CD4-positive, alpha-beta T cell treated with Interleukin-15 for 1 hour (primary cell): ENCODE data around the gene TBL1XR1.

Experiments used
- DNase-seq: peaks from one replicate; pipeline ENCODE4 v3.0.0-alpha.2; 2020

TBL1XR1 gene

DNA sequence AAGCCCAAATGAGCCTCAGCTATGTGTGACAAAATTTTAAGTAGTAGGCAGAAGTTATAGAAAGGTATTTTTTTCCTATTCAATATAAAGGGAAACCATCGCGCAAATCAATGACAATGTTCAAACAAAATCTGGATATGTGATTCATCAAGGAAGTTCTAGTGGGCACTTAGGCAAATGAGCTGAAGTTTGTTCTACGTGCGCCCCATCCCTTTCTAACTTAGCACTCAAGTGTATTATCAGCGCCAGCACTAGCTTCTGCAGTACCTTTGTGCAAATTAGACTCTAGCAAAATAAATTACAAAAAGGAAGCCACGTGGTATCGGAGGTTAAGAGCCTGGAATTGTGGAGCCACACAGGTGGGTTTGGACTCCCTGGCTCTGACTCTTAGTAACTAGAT is 91.1 kb downstream of the TBL1XR1 start:
- DNase-seq = no peak

DNA sequence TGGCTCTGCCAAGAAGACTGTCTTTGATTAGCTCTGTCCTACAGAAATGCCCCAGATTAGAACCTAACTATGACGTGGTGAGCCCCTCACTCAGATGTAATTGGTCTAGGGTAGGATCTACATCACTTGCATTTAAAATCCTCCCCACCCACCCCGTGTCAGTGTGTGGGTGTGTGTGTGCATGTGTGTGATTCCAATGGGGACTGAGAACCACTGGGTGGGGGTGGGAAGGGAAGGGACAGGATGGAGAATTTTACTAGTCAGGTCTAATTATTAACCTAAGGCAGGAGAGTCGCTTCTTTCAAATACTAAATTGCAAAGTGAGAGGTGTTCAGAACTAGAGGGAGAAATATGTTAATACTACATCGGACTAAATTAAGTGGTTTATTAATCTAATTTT is 91.7 kb downstream of the TBL1XR1 start:
- no peak for DNase-seq

DNA sequence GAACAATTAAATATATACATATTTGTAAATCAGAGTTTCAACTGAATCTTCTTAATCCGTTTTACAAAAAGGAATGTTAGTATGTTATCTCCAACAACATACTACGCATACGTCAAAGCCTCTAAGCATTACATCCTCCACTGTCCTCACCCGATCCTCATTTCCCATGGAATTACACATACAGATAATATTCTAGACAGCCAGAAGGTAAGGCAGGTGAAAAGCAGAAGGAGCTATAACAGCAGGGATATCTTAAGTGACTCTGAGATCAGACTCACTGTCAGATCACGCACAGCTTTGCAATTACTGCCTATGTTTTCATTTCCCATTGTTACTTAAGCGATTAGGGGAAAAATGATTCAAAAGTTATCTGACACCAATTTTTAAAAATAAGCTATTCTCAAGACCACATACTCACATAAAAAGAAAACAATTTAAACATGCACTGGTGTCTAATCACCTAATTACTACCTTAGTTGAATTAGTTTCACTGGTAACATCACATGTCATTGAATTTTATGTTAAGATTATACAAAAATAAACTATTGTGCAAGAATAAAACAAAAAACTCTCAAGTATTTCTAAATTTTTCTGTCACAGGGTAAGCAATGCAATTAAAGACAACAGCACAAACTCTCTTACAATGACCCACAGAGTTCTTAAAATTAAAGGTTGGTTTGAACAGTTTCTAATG is 92.8 kb downstream of the TBL1XR1 start:
- no peak for DNase-seq

DNA sequence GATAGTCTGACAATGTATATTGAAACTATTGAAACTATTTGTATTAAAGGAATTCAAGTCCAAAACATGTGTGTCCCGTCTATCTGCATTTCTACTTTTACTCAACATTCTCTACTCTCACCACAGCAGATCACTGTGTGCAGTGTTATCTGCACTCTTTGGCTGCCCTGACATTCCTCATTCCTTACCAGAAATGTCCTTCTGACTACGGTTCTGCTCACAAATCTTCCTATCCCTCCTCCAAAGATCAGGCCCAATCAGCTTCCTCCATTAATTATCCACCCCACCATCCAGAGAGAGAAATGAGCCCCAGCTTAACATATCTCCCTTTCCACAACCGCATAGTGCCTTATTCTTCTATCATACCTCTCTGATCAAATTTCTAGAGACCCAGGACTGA is 94.7 kb downstream of the TBL1XR1 start:
- DNase-seq = no peak

DNA sequence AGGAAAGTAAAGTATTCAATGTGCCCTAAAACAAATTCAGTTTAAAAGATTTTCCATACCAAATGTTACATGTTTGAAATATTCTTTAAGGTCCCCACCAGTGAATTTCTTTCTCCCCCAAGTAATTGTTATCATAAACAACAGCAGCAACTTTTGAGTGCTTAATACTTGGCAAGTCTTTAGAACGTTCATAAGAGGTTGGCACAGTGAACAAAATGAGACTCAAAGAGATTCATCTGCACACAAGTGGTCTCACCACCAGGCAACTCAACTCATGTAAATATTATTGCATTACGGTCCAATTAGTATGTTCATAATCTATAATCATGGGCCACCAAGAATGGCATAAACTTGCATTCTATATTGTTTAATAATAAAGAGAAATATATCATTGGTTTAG is 98.7 kb downstream of the TBL1XR1 start:
- DNase-seq = no peak

DNA sequence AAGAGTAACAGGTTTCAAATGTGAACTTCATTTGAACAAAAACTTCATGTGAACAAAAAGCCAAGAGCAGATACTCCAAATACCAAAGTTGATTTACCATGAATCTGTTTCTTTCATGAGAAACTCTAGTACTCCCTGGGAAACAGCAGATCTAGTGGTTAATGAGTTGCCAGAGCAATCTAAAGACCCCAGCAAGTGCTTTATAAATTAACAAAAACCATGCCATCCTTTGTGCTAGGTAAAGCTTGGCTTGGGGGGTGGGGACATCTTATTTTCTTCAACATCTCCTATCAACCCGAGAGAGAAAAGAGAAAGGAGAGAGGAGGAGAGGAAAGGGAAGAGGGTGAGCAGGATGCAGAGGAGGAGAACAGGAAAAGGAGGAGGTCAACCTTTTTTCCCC is 100.7 kb downstream of the TBL1XR1 start:
- no peak for DNase-seq

DNA sequence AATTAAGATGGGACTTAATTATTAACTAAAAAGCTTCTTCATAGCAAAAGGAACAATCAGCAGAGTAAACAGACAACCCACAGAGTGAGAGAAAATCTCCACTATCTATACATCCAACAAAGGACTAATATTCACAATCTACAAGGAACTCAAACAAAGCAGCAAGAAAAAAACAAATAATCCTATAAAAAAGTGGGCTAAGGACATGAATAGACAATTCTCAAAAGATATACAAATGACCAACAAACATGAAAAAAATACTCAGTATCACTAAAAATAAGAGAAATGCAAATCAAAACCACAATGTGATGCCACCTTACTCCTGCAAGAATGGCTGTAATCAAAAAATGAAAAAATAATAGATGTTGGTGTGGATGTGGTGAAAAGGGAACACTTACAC is 103.3 kb downstream of the TBL1XR1 start:
- no peak for DNase-seq

DNA sequence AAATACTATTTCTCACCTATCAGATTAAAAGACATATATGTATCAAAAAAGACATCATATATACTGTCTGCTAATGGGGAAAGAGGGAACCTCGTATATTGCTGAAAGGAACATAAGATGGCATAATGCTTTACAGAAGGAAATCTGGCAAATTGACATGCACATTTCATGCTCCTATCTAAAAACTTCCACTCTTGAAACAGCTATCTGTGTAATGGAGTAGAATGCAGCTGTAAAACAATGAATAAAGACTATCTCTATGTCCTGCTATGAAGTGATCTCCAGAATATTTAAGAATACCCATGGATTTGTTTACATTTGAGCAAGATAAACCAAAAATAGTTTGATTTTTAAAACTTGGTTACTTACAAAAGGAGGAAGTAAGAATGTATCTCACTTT is 107.4 kb downstream of the TBL1XR1 start:
- DNase-seq = no peak

DNA sequence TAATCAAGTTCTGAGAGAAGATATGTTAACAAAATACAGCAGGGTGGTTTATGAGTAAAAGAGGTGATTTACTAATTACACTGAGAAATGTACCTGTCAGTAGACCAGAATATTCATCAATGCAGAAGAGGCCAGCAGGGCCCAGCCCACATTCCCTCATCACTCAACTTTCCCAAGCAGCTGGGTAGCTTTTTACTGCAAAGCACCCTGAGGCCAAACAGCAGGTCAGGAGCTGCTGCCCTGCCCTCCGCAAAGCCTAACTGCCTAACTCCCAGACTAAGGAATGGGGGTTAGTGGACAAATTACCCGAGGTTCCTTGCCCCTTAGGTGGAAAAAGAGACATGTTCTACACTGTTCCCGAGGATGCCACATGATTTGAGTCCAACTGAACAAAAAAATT is 108.2 kb downstream of the TBL1XR1 start:
- no peak for DNase-seq

DNA sequence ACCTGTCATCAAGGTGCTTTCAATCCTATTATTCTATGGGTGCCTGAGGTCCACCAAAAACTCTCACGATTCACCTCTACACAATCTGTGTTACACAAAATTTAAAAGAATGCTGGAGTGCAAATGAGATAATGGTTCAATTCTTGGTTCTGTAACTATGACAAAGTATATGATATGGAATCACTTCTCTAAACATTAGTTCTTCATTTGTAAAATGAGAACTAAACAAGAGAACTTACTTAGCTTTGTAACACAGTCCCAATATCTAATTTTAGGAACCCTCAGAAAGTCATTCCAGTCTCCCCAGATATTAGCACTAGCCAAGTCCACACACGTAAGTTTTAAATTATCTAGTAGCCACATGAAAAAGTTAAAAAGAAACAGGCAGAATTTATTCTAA is 111.5 kb downstream of the TBL1XR1 start:
- no peak for DNase-seq

DNA sequence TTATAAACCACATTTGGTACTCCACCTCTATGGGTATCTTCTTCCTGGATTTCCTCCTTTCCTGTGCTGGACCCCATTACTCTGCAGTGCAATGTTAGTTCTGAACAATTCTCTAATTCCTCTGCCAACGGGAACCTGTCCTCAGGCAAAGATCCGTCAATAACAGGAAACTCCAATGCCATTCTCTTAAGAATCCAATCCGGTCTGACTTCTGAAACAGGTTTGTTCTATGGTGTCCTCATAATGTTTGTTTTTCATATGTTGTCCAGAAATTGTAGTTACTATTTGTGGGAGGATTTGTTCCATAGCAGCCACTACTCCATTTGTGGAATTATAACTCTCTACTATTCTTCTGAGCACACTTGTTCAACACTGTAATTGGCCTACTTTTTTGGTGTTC is 112.7 kb downstream of the TBL1XR1 start:
- DNase-seq = no peak

DNA sequence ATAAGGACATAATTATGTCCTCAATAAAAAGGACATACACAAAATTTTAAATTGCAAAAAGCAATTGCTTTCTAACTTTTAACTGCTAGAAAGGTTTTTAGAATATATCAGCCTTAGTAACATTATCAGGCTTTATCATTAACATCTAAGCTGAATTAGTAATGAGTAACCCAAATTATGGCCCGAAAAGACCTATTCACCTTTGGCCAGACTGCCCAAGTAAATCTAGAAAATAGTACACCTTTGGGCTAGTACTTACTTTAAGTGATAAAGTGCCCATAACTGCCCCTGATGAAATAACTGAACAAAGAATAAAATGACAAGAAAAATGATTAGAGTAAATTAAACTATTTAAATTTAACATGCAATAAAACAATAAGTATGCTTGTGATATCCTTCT is 117.2 kb downstream of the TBL1XR1 start:
- no peak for DNase-seq

DNA sequence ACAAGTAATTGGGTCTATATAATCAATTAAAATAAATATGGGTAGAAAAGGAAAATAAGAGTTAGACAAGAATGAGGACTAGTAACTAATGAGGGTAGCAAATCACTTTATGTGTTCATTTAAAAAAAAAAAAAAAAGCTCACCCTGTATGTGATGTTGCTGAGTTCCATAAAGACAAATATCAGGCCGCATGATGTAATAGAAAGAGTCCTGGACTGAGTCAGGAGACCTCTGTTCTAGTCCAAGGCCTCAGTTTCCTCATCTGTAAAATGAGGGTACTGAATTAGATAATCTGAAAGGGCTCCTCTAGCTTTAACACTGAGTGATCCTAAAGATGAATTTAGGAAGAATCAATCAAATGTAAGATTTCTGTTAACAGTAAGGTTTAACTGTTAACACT is 117.6 kb downstream of the TBL1XR1 start:
- DNase-seq = no peak

DNA sequence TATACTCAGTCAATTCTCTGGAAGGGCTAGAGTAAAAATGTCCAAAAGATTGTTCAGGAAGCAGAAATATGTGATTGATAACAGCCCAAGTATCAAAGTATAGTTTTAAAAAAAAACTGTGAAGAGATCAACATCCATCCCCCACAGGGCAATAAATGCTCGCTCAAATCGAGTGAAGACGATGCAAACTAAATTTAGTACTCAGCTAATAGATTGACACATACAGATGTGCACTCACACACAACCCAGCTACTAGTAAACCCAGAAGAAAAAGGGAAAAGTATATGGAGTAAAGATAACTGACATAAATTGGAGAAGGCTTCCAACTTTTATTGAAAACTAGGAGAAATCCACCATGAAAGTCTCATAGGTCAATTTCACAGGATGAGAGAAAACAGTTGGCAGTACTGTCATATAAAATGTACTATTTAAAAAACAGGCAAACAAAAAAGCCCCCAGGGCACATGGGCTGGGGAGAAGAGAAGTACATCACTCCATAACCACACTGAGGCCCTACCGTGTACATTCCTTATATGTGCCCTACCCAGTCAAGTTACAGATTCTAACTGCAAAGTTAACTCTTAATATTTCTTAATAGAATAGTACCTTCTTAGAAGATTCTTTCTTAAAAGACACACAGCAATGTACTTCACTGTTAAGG is 125.7 kb downstream of the TBL1XR1 start:
- DNase-seq = no peak

DNA sequence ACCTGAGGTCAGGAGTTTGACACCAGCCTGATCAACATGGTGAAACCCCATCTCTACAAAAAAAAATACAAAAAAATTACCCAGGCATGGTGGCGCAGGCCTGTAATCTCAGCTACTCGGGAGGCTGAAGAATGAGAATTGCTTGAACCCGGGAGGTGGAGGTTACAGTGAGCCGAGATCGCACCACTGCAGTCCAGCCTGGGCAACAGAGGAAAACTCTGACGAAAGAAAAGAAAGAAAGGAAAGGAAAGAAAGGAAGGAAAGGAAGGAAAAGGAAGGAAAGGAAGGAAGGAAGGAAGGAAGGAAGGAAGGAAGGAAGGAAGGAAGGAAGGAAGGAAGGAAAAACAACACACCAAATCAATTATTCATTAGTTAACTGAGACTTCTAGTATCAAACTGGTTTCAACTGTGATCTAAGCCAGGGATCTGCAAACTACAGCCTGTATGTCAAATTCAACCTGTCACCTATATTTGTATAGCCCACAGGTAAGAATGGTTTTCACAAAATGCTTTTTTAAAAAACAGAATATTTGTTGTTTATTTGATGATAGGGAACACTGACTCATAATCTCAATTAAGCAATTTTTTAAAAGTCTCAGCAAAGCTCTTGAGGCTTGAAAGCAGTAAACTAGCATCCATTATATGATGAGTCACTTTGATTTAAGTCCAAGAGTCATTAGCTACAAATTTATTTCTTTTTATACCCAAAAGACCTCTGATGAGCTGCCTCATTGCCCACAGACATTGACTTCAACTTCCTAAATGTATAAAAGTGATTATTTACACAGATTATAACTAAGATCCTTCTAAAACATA is 127.6 kb downstream of the TBL1XR1 start:
- no peak for DNase-seq

DNA sequence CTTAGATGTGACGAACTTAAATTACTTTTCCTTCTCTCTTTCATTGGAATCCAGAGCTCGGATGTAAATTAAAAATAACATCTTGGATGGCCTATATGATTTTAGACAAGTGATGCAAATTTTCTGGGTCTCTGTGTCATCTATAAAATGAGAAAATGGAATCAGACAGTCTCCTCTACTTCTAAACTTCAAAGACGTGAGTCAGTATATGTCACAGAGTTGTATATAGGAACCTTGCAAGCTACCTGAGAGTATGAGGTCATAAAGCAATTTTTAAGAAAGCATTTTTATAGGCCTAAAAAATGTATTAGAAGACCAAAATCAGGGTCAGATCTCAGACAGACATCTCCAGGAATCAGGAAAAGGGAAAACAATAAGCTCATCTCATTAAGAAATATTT is 128.3 kb downstream of the TBL1XR1 start:
- no peak for DNase-seq

DNA sequence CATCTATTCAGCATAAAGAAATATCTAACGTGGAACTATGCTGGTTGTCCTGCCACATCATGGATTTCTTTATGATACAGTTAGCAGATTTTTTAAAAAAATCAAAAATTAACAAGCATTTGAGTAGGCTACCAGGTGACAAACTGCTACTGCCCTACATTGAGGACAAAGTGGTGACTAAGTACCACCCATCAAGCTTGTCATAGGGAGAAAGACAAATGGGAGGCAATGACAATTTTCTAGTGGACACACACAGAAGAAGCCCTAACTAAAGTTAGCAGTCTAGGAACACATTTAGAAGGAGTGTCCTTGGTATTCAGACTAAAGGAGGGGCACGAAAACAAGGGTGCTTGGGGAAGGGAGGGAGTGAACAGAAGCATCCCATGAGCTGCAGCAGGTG is 131.2 kb downstream of the TBL1XR1 start:
- DNase-seq = no peak

DNA sequence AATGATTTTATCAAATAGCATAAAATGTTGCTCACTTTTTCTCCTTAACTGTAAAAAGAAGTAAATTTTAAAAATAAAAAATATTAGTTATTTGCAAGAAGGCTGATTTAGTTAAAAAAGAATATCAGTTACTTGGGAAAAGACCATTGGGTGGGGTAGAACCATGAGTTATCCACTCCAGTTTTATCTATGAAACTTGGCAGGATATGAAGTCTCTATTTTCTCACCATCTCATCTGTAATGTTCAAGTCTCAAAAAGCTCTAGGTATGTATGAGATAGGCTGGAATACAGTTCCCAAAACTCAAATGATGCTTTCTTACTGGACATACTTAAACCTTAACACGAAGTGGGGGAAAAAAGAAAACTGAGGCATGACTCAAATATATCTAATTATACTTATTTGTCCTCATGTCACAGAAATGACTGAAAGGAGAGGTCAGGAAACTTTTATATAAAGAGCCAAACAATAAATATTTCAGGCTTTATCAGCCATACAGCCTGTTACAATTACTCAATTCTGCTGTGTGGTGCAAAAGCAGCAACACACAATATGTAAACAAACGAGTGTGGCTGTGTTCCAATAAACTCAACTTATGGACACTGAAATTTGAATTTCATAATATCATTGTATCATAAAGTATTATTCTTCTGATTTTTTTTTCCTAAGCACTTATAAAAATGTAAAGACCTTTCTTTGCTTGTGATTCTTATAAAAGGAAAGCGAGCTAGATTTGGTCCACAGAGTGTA is 131.8 kb downstream of the TBL1XR1 start:
- DNase-seq = no peak

DNA sequence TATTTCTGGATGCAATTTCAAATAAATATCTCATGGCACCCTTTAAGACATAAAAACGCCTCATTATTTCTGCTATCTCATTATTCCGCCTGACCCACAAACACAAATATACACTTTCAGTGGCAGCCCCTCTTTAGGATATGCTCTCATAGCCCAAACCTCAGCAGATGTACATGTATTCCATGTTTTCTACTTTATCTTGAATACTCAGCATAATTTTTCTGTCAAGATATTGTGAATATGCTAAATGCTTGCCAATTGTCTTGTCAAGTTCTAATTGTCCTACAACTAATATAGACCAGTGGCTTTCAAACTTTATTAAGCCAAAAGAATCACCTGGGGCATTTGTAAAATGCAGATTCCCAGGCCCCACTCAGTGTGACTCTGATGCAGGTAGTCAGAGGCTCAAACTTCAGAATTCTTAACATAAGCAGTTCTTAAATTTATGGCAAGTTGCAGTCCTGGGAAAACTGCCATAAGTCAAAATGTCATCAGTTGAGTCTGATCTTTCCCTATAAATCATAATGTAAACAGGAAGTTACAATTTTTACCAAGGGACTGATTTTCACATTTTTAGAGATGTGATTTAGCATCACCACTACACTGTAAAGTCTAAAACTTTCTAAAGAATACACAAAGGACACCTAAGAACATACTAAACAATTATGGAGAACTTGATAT is 135.1 kb downstream of the TBL1XR1 start:
- no peak for DNase-seq

DNA sequence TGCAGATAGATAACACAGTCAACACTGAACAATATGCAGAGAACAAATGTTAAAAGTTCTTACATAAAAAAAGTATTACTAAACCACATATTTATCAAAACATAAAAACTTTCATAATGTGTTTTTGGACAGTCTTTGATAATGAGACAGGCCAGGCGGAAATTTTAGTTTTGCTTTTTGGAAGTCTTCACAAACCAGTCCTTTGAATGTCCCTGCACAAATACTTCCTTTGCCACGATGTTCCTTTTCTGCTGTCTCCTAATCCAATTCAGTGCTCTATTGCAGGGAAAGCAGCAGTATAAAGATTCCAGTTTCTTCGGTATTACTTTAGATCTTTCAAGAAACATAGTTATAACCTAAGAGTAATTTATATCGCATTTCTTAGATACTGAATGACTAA is 135.9 kb downstream of the TBL1XR1 start:
- no peak for DNase-seq

DNA sequence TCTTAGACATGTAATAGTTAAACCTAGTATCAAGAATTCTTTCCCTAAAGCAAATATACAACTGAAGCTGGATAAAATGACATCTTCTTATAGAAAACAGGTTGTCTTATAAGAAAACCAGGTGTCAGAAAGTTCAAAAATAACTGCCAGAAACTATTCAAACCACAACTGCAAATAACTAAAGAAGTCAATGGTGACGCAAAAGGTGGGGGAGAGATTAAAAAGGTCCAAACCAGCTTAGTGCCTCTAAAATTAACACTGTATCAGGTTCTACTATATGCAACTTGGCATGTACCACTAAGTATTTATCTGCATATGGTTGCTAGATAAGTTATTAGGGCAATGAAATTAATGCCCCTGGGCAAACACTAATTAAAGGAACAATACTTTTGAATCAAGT is 136.8 kb downstream of the TBL1XR1 start:
- no peak for DNase-seq

DNA sequence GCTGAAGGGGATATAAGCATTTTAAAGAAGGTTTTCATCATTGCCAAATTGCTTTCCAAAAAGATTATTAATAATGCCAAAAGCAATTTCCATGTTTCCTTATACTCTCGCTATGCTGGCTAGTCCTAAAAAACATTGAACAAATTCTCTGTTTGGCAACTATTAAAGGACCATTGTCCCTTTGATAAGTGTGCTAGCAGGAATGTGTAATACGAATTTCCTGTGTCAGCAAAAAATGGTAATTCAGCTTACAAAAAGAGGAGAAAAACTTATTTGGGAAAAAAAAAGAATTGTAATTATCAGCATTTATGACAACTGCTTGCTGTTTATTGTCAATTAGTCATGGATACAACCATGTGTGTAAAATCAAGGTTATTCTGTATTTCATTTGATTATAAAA is 138.6 kb downstream of the TBL1XR1 start:
- no peak for DNase-seq

DNA sequence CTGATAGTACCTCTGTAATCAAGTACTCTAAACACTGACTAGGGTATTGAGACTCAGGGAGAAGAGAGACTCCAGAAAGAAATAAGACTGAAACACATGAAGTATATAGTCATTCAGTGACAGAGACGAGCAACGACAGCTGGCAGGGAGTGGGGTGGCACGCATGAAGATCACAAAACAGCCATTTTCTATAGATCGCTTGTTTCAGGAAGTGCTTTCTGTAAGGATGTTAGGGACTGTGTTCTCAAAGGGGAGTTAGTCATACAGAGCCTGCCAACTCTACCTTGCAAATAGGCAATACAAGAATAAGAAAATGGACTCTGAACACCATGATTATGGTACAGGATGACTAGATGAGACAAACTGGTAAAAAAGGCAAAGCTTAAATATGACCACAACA is 139.5 kb downstream of the TBL1XR1 start:
- no peak for DNase-seq
